NCI-H82 treated with DMSO at 0.1 percent for 48 hours (cell line): ENCODE results near the gene LIPT1.
A peak's percentile ranks its signal among the peaks of the same experiment; 100 is the strongest.
"Not testable (repeated sequence)": the region's sequence is repeated elsewhere in the genome, so short reads cannot be mapped to it uniquely, and the experiment has no call there.

Experiments used
- DNase-seq: peaks from one replicate; lab custom pipeline; 2025; ENCODE audit not compliant: unreplicated experiment; lab: John Stamatoyannopoulos, UW

Gene LIPT1

DNA sequence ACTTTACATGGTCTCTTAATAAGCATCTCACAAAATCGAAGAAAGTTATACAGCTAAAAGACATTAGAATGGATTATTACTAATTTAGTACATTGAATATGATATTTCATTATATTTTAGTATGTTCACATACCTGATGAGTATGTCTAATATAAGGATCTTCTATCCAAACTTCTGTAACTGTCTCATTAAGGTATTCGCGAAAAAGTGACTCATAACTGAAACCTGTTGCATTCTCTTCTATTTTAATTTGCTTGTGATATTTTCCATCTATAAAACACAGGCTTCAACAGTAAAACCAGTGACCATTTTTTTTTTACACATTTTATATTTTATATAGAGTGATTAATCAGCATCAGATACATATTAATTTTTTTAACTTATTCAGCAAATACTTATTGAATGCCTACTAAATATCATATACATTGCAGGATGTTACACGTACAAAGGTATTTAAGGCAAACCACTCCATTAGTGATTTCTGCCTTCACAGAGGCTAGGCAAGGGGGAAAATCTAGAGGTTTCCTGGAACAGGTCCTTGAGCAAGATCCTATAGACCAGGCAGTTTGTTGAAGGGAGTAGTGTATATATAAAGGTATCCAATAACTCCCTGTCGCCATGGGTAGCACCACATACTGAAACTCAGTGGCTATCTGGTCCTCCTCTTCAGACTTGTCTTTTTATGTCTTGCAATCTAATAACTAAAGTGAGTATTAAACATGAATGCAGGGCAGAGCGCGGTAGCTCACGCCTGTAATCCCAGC is 16.8 kb downstream of the LIPT1 start:
- DNase-seq = no peak

DNA sequence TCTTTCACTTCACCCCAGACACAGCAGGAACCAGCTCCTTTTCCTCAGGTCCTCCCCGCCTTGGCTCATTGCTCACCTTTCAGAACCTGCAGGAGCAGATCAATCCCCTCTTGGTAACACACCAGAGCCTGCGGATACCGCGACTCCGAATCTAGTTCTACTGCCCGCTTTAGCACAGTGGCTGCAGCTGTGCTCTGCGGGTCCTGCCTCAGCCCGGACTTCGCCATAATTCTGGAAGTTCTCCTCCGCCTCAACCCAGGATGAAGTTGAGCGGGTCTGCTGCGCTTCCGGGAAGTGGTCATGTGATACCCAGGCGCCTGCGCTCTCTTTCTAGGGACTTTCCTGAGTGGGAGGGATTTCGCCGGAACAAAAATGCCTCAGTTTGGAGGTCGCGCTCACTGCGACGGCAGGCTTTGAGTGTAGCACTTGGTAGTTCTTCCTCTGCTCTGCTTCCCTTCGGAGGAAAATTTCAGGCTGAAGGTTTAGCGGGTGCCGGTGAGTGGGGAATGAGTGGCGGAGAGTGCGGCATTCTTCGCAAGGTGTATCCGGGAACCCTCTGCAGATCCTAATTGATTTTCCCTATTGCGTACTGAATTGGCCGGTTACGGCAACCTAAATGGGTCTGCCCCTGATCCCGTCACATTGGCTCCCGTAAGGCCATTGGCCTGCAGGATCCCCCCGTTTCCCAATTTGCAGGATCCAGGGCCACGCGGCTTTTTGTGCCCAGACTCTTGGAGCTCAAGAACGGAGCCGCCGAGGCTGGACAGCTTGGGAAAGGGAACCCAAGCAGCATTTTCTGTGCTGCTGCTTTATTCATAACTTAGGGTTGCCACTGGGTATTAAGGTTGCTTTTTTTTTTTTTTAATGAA is 26.2 kb downstream of the LIPT1 start, which contains the start of the genes MITD1 and MRPL30:
Gene MITD1, minus strand, starts transcription at position 304 of the 869 bp plus-strand sequence. Its CDS starts 77 bp downstream, at position 227.
Gene MRPL30, plus strand, starts transcription at position 430 of the 869 bp plus-strand sequence. CDS start 5,020 bp downstream, outside the sequence.
- peak; percentile 85 for DNase-seq

DNA sequence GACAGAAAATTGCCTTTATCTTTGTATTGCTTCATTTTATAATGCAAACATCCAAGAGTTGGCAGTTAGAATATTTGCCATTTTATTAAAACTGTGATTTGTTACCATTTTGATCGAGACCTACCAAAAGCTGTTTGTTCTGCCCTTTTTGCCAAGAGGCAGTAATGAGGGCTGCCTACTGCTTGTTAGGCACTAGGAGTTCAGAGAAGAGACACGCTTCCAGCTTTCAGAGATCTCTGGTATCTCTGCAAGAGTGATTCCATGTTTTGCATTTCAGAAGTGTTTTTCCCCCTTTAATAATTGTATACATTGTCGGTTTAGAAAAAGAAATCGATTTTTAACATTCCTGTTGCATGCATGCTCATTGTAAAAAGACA is 26.8 kb downstream of the LIPT1 start:
- DNase-seq = no peak

DNA sequence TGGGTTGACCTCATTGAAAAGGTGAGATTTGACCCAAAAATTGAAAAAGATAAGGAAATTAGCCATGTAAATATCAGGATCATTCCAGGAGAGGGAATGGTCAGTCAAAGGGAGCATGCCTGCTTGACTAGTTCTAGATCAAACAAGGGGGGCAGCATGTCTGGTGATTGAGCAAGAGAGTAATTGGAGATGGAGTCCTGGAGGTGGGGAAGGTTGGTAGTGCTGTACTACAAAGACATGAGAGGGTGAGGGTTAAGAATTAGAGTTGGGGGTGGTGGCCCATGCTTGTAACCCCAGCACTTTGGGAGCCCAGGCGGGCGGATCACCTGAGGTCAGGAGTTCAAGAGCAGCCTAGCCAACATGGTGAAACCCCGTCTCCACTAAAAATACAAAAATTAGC is 28.3 kb downstream of the LIPT1 start:
- DNase-seq = no peak

DNA sequence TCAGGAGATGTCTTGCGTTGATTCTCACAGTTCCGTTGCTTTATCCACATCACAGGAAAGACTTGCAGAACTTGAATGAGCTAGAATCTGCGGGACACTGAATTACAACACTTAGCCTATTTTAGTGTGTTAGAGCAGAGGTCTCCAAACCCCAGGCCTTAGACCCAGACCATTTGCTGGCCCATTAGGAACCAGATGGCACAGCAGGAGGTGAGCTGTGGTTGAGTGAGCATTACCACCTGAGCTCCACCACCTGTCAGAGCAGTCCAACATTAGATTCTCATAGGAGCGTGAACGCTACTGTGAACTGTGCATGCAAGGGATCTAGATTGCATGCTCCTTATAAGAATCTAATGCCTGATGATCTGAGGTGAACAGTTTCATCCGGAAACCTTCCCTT is 30.0 kb downstream of the LIPT1 start:
- no peak for DNase-seq

DNA sequence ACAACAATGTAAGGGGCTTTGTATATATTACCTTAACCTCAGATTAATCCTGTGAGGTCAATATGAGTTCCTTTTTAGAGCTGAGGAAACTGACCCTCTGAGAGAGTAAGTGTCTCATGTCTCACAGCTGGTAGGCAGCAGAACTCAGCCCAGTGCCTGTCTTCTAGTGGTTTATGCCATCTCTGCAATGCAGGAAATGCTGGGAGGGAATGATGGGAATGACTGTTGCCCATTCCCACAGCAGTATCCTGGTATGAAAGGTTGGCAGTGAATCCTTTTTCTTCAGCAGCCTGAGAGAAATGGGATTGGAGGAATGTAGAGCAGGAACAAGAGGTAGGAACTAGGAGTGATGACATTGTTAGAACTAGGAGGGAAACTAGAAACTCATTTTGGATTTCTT is 32.2 kb downstream of the LIPT1 start:
- DNase-seq = no peak

DNA sequence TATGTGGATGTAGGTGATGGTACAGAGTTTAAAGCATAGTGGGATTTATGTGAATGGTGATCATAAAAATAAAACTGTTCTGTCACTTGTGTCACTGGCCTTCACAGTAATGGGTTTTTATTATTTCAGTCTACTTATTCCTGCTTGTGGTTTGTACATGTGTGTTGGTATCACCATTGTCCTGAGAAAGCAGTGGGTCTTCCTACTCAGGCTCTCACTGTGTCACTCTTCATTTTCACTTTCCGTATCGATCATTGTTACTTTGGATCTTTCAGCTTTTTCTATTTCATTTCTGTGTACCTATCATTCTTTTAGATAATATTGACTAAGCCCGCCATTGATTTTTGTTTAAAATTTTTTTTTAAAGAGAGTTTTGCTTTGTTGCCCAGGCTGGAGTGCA is 33.6 kb downstream of the LIPT1 start:
- DNase-seq = no peak

DNA sequence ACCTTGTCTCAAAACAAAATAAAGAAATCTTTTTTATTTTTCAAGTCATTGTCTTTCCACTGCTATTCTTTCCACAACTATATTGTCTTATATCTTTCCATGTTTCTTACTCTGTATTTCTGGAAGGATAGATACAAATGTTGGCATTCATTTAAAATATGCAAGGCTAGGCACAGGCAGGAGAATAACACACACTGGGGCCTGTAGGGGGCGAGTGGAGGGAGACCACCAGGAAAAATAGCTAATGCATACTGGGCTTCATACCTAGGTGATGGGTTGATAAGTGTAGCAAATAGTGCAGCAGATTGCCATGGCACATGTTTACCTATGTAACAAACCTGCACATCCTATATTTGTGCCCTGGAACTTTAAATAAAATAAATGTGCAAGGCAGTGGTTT is 35.8 kb downstream of the LIPT1 start:
- no peak for DNase-seq

DNA sequence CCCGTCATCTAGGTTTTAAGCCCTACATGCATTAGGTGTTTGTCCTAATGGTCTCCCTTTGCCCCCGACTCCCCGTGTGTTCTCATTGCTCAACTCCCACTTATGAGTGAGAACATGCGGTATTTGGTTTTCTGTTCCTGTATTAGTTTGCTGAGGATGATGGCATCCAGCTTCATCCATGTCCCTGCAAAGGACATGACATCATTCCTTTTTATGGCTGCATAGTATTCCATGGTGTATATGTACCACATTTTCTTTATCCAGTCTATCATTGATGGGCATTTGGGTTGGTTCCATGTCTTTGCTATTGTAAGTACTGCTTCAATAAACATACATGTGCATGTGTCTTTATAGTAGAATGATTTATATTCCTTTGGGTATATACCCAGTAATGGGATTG is 37.6 kb downstream of the LIPT1 start:
- DNase-seq = not testable (repeated sequence)

DNA sequence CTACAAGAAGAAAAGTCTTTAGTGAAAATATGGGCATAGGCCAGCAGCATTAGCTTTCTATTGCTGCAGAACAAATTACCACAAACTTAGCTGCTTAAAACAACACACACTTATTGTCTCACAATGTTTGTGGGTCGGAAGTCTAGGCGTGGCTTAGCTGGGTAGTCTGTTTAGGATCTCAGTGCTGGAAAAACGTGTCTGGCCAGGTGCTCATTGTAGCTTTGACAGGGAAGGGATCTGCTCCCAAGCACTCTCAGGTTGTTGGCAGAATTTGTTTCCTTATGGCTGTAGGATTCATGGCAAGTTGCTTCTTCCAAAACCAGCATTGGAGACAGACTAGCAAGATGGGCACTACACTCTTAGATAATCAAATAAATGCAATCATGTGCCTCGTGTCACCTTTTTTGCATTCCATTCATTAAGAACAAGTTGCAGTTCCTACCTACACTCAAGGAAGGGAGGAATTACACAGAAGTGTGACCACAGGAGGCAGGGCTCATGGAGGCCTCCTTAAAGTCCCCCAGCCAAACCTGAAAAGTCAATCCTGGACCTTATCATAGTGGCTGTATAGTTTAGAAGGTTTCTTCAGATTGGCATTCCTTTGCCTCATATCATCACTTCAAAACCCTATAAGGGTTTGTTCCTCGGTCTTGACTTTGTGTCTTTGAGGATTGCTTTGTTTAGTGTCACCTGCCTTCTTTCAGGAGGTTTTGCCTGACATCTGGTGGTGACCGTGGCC is 43.5 kb downstream of the LIPT1 start:
- DNase-seq = no peak

DNA sequence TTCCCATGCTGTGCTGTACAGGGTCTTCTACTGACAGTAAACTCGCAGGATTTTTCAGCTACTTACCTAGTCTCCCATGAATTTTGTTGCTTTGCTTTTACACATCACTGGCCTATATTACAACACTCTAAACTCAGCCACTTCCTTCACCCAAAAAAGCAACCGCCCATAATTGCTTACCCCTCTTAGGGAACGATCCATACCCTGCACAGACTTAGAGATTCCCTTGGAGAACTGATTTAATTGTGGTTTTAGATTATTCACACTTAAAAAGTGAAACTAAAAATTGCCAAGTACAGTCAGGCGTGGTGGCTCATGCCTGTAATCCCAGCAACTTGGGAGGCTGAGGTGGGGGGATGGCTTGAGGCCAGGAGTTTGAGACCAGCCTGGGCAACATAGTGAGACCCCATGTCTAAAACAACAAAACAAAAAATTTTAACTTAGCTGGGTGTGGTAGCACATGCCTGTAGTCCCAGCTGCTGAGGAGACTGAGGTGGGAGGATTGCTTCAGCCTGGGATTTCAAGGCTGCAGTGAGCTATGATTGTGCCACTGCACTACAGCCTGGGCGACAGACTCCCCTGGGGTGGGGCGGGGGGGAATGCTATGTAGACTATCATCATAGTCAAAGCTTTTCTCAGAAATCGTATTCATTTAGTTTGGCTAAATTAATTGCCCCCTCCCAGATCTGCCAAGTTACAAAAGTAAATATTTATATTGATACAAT is 45.5 kb downstream of the LIPT1 start:
- no peak for DNase-seq

DNA sequence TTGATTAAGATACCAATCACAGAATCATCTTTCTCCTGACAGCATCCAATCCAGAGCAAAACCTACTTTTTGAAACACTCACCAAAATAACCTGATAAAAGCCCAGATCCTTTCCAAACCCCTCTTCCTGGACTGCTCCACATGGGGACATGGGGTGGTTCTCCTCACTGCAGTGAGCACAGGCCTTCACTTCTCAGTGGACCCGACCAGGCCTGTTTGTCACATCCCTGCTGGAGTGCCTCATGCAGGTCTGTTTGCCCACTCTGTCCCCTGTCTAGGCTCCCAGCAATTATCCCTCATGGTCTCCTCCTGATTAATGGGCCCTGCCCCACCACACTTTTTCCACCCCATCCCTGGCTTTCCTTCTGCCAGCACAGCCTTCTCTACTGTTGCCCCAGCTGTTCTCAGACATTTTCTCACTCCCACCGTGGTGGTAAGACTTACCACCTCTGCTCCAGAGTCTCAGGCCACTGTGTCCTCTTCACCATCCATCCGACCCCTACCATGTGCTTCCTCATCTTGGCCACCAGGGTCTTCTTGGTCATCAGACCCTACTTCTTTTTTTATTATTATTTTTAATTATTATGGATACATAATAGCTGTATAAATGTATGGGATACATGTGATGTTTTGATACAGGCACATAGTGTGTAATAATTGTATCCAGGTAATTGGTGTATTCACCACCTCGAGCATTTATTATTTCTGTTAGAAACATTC is 47.4 kb downstream of the LIPT1 start:
- no peak for DNase-seq

DNA sequence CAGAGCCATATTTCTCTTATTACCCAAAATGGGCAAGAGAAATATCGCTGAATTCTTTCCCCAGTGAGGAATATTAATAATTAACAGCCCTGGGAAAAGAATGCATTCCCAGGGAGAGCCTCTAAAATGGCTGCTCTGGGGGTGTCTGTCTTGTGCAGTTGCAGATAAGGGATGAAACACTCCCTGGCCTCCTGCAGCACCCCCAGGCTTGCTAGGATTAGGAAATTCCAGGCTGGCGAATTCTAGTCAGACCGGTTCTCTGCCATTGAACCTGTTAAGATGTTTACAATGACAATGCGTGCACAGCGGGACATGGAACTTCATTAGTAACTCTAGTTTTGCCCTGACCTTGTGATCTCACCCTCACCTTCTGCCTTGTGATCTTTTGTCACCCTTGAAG is 50.7 kb downstream of the LIPT1 start:
- DNase-seq = no peak
